Epithelial cell of alveolus of lung (primary cell): ENCODE measurements around the gene CDPF1. TPM values are rescaled to one million over a fixed set of nuclear protein-coding genes. Genes with fewer than 3 reads are reported as not detected.

ENCODE experiments used
- total RNA-seq: library from RNA; depleted of rRNA; stranded (reverse); fragments of >200 nt; gene quantifications from 2 replicates; pipeline ENCODE4 v1.2.1, GENCODE V29; 2015

The CDPF1 gene, protein sequence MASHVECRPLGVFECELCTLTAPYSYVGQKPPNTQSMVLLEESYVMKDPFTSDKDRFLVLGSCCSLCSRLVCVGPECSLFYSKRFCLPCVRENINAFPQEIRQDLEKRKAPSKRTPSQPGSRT
- 18.0 and 23.0 TPM in 2 replicates for total RNA-seq

DNA sequence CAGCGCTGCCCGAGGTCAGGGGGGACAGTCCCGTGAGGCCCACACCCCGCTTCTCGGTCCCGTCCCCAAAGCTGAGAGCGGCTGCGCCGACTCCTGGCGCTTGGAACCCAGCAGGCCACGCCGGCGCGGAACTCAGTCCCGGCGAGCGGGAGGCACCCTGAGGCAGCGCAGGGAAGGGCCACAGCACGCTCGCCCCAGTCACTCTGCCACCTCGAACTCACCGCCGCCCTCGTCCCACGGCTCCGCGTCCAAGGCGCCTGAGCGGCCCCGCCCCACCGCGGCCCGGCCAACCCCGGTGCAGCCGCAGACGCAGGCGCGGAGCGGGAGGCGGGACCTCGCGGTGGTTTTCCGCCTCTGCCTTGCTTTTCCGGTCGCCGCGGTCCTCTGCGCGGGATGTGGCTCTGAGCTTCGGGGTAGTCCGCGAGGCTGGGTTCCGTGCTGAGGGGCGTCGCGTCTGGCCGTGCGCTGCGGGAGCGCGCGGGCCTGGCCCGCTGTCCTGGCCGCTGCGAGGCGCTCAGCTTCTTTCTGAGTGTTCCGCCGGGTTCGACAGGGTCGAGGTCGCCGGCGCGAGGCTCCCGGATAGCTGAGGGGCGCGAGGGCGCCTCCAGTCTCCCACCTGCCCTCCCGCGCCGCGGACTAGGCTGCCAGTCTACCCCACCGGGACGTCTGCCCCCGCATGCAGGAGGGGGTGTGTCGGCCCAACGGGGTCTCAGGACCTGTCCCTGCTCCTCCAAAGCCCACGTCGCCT is at the start of gene CDPF1:
CDPF1 (minus strand) TSS at position 259 of the 748 bp plus-strand sequence. CDS start 2,009 bp downstream, outside the sequence.

DNA sequence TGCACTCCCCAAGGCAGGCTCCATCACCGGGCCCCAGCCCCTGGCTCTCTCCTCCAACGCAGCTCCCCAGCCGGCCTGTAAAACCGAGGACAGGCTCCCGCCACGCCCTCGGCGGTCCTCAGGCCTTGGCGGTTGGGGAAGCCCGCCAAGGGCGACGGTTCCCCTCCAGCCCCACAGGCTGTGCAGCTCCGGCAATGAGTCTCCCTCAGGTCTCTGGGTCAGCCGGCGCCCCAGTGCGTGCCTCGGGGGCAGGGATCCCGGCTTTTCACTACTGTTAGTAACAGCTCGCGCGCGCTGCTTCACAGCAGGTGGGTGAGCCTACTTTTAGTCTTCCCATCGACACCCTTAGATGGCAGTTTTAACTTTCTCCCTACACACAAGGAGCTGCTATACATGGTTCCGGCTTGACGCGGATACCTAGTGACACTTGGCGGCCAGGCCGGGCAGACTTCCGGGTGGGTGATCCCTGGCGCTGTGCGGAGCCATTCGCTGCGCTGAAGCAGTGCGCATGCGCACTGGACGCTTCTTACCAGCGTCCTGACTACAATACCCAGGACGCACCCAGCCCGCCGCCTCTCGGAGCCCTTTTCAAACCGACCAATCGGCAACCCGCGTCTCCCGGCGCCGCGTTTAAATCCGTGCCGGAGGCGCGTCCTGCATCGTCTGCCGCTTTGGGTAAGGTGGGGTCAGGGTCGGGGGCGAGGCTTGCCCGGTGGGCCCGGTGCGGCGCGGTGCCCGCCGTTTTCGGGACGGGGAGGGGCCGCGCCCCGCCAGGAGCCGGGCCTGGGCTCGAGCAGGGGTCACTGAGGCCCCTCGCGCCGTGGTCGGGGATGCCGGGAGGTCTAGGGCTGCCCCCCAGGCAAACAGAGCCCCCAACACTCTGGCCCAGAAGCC is 46.4 kb upstream of the CDPF1 start, which contains the start of gene GTSE1:
GTSE1 (plus strand) TSS at position 614 of the 894 bp plus-strand sequence. CDS start 531 bp downstream, outside the sequence.

DNA sequence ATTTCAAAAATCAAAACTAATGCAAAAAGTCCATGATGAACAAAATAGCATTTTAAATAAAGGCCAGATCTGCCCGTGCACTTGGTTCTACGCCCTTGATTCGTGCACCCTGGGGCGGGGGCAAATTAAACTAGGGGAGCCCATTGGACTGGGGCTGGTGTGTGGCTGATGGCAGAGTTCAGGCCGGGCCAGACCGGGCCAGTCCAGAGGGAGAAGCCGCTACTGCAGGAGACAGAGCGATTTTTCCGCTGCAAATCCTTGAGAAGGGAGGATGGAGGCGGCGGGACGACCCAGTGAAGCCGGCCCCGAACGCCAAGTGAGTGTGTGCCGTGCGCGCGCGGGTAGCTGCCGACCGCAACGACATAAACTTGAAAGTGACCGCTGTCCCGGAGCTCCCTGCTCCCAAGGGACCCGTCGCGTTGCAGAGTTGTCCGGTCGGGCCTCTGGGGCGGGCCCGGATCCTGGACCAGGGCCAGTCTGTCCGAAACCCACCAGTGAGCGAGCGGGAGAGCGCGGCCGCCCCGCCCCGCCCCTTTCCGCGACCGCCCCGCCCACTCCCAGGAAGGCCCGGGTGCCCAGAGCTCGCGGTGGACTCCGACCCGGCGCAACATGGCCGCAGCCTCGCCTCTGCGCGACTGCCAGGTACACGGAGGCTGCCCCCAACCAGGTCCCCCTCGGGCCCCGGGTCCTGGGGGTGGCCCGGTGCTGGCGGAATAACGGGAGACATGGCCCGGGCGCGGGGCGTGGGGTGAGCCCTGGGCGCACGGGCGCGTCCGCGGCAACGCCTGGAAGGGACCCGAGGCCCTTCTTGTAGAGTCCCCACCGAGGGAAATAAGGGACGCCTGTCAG is 17.6 kb upstream of the CDPF1 start, which contains the start of gene TTC38:
TTC38 (plus strand) TSS at position 578 of the 849 bp plus-strand sequence; CDS start at position 610, 32 bp downstream.

DNA sequence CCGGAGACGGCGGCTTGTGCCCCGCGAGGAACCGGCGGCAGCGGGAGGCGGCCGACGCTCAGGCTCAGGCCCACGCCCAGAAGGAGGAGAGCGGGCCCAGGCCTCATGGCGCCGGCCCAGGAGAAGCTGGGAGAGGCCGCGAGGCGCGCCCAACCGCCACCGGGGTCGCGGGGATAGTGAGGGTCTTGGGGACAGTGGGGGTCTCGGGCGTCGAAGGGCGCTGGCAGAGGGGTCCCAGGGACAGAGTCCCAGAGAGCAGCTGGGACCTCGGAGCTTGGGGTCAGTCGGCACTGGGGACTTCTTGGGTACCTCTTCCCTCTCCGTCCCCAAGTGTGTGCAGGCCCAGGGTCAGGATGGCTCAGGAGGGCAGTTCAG is 13.1 kb upstream of the CDPF1 start, which contains the start of gene PKDREJ:
PKDREJ (minus strand) TSS at position 128 of the 375 bp plus-strand sequence; CDS start at position 107, 21 bp downstream.

Other genes starting within 250 kb of the CDPF1 start
- 4.9 and 7.3 TPM in 2 replicates for gene PPARA, start 99.8 kb downstream of the CDPF1 start, total RNA-seq
- gene PKDREJ, start 13.1 kb upstream of the CDPF1 start, total RNA-seq = under 0.01 TPM in 1 of 2 replicates, not detected in the other
- 25.9 and 46.5 TPM in 2 replicates for gene TTC38, start 17.7 kb upstream of the CDPF1 start, total RNA-seq
- gene GTSE1, start 46.6 kb upstream of the CDPF1 start, total RNA-seq = 5.9 and 12.4 TPM in 2 replicates
- gene TRMU, start 85.4 kb upstream of the CDPF1 start, total RNA-seq = 24.6 and 41.8 TPM in 2 replicates